Measurements from ENCODE around the gene DLGAP1.

The DLGAP1 gene

DNA sequence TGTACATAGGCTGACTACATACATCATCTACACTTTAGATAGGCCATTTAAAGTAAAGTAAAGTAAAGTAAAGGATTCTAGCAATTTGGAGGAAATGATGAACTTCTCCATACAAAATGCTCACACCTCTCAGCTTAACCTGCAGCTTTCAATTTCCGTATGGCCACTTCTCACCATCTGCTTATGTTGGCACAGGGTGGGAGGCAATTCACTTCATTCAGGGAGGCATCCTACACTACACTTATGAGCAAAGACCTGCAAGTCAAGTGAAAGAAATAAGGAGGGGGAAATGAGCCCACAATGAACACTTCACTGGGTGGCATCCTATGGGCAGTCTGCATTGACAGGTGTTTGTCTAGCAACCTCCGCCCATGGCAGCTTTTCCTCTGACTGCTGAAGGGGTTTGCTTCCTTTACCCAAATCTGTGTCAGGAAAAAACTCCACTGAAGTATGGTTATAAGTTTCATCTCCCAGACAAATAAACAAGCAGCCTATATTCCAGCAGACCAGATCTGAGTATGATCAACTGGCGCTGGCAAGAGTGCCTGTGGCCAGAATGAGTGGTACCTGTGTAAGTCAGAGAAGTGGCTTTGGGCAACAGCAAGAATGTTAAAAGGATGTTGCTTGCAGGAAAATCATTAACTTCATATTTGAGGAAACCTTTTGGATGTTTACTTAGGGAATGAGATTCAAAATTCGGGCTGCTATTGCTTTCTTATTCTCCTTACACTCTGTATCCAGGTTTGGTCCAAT, 556.1 kb downstream of the DLGAP1 start:
- no peak for DNase-seq (ENCODE audit: low read depth)

DNA sequence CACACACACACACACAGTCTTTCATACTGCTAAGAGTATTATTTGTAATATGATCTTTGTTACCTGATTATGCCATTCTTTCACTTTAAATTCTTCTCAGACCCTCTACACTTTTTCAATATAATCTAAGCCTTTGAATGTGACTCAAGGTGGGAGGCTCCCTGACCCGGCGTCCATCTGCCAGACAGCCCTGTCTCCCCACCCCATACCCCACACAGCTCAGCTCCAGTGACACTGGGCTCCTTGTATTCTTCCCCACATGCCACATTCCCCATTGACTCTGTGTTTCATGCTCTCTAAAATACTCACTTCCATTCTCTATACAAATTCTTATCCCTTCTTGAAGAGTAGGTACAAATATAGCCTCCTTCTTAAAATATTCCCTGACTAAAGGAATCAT, 563.0 kb downstream of the DLGAP1 start:
- no peak for DNase-seq (ENCODE audit: low read depth)

DNA sequence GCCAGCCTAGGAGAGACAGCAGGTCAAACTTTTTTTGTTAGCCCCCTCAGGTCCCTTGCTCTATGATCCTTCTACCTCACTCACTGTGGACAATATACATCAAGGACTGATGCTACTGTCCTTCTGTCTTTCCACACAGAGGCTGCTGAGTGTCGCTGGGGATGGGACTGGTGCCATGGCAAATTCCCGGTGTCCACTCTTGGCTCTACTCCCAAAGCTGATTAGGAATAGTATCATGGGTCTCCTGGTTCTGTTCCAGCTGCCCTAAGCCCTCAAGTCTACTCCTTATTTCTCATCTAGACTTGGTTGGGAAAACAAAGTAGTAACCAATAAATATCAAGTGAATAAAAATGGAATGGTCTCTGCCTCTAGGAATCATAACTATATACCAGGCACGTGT, 563.9 kb downstream of the DLGAP1 start:
- no peak for DNase-seq (ENCODE audit: low read depth)

DNA sequence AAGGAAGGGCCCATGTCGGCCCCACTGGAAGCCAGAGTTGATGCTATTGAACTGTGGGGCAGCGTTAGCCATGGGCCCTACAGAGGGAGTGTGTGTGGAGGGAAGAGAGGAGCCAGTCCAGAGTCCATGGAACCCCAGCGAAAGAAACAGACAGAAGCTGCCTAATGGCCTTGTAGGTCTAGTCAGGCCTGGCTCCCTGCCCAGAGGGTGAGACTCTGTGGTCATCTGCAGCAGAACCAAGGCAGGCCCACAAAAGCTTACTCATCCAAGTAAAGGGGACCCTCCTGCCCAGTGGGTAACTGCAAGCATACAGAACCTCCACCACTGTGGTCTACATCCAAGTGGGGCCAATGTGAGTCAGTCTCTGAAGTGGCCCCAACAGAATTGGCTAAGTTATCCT, 565.3 kb downstream of the DLGAP1 start:
- DNase-seq (ENCODE audit: low read depth), result peak; percentile 37

DNA sequence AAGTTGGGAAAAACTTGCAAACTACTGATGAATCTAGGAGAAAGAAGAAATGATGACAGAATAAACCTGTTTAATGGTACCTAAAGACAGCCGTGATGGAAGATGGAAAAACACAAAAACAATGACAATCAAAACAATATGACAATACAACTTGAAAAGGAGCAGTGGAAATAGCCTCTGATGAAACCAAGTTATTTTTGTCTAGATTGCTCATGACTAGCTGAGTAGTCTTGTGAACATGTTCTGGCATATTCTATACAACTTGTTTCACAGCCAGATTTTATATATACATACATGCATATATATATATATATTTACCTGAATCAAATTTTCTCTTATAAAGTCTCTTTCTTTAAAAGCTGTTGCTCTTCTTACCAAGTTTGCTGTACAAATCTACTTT, 566.0 kb downstream of the DLGAP1 start:
- DNase-seq (ENCODE audit: low read depth), result no peak

DNA sequence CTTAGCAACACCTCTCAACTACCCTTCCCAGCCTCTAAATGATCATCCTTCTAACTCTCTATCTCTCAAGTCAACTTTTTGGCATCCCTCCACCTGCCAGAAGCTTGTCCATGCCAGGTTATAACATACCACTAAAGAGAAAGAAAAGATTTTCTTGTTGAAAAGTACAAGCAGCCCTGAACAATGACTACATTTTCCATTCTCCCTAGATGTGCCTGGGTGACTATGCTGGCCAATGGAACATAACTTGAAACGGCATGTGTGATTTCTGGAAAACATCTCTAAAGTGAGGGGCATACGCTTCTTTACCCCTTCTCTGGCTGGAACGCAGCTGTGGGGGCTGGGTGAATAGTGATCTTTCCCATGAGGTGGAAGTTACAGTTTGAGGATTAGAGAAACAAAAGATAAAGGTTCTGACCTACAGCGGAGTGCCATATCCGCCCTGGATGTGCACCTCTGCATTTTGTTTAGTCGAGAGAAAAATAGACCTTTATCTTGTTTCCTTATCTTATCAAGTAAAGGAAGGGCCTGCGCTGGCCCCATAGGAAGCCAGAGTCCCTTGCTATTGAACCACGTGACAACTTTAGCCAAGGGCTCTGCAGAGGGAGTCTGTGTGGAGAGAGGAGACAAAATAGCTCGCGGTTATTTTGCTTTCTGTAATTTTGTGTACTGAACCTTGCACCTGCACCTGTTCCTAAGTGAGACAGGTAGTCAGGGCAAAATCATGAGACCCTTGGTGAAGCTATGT, 568.4 kb downstream of the DLGAP1 start:
- no peak for DNase-seq (ENCODE audit: low read depth)

DNA sequence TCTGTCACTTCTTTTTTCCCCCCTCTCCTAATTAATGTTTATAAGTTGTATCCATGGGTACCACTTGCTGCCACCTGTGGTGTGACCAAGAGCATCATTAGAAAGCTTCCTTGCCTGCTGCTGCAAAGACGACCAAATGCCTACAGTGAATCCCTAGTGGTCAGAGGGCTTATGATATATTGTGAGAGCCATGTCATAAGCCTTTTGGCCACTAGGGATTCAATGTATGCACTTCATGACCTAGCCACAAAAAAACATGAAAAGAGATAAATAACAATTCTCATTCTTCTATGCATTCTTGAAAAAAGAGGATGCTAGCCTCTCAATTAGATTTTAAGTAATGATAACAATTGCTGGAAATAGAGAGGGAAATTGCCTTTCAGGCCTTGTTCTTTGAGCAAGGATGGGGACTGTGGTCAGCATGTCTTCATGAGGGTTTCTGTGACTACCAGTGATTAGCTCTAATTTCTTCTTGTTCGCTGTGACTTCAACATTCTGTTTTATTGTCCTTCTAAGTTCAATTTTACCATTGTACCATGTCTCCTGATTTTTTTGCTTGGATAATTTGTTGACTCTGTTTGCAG, 569.8 kb downstream of the DLGAP1 start:
- no peak for DNase-seq (ENCODE audit: low read depth)

DNA sequence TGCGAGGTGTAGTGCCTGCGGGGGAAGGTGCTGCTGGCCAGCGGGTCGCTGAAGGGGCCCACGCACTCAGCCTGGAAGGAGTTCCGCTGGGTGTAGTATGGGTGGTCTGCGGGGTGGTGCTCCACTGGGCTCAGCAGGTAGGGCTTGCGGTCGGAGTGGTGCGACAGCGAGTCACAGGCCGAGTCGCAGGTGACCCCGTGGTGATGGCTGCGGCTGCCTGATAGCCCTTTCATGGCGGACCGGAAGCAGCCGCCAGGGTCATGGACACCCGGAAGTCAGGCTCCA, 575.3 kb downstream of the DLGAP1 start:
- DNase-seq (ENCODE audit: low read depth), result no peak

DNA sequence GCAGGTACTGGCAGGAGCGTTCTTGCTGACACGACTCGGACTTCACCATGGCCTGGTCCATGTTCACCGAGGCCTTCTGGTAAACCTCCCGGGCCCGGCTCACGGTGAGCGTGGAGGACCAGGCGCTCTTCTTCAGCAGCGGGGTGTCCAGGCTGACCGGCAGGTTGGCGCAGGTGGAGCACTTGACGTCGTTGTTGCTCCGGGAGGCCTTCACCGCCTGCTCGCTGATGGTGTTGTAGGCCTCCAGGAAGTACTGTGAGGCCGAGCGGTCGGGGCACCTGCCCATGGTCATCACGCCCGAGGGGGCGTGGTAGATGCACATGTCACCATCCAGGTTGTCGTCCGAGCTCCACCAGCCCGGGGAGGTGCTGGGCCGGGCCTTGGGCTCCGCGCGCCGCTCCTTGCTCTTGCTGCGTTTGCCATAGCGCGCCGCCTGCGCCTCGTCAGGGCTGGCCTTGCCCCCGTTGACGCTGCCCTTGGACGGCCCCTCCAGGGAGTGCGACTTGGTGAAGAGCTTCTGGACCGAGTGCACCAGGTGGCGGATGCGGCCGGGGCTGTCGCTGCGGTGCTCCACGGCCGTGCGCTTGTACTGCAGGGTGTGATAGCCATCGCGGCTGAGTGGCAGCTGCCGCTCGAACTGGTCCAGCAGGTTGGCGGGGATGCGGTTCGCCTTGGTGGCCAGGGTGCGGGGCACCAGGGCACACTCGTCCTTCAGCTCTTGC, 575.8 kb downstream of the DLGAP1 start:
- no peak for DNase-seq (ENCODE audit: low read depth)

DNA sequence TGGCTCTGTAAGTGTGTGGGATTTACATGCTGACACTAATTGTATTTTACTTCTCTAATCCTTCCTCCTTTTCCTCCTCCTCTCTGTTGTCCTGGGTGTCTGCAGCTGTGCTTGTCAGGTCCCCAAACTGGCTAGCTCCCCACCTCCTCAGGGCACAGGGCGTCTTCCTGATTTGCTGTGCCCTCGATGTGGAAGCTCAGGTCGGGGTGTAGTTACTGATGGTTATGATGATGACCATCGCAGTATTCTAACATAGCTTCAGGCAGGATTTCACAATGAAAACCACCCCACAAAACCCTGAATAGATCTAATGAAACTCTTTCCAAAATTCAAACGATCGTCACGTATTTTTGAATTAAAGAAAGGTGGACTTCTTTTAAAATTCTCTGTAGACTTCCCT, 576.7 kb downstream of the DLGAP1 start:
- no peak for DNase-seq (ENCODE audit: low read depth)

DNA sequence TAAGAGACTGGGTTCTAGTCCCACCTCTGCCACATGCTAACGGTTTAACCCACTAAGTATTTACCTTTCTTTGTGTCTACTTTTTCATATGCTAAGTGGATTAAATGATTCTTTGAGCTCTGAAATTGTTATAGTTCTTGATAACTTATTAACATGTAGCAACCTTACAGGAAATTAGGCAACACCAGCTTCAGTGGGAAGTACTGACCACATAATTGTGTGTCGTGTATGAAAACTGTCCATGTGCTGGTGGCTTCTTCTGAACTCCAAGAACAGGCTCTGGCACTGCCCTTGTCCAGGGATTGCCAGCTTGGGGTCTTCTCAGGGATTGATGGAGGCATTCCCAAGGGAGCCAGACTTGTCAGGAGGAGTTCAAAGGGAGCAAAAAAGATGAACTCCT, 577.4 kb downstream of the DLGAP1 start:
- DNase-seq (ENCODE audit: low read depth), result no peak

DNA sequence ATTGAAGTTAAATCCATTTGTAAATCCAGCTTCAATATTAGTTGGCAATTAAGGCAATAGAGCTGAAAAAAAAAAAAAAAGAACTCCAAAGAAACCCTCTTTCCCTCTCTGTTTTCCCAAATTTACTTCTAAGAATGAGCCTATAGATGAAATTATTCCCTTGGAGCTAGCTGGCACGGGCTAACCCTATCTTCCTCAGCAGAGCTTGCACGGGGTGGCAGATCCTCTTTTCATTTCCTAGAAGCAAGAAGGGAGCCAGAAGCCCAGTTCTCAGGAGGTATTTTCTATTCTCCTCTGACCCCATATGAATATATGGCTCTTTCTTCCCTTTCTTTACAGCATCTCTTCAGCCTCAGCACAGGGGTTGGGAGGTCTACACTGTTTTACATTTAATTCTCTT, 579.1 kb downstream of the DLGAP1 start:
- no peak for DNase-seq (ENCODE audit: low read depth)

DNA sequence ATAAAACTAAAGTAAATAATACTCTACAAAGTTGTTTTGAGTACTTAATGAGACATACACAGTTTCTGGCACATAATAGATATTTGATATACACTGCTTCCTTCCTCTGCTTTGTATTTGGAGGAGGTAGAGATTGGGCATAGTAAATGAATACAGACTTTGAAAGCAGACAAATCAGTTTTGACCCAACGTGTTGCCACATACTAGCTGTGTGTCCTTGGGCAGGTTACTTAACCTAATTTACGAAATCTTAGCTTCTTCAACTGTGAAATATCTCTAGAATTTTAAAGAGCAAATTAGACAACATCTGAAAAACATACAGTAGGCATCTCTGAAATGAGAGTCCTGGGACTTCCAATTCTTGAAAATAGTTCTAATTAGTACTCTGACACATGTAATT, 579.7 kb downstream of the DLGAP1 start:
- DNase-seq (ENCODE audit: low read depth), result no peak

DNA sequence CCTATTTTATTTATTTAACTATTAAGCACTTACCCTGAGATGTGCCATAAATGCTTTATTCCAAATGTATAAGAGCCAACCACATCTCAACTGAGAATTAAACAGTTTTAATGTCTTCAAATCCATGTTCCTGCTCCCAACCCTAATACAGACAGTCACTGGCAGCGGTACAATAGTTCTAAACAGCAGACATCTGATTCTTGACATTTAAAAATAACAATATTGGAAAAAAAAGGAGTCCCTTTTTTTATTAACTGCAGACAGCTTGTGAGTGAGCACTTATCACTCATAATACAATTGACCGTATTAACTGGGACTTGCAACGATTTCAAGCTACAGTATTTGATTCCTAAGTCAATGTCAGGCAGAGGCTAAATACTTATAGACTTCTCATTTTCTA, 580.5 kb downstream of the DLGAP1 start:
- DNase-seq (ENCODE audit: low read depth), result no peak

DNA sequence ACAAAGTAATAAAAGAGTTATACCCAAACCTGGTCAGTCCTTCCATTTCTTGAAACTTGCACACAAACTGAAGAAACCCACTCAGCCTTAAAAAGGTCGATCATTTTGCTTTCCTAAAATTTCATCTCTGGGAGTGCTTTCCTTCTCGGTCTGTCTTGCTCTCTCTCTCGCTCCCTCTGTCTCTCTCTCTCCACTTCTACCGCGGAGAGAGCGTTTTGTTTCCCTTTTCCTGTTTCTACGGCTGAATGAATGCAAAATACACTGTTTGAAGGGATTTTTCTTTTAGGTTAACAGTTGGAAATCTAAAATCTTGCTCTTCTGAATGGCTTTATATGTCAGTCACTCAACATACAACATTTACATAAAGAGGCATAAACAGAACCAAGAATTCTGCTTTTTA, 581.0 kb downstream of the DLGAP1 start:
- DNase-seq (ENCODE audit: low read depth), result no peak

DNA sequence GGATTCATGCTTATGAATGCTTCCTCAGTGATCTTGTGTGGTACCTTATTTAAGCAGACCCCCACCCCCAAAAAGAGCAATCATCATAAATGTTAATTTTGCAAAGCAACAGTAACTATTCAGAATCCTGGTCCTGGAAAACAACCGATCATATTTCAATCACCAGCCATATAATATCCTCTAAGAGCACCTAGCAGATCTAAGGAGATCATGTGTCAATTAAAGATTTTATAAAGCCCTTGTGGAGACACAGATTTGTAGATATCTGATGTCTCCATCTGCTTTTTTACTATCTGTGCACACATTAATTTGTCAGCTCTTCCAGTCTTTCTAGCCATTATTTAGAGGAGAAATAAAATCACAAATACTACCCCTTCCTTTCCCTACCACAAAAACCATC, 581.4 kb downstream of the DLGAP1 start:
- no peak for DNase-seq (ENCODE audit: low read depth)

DNA sequence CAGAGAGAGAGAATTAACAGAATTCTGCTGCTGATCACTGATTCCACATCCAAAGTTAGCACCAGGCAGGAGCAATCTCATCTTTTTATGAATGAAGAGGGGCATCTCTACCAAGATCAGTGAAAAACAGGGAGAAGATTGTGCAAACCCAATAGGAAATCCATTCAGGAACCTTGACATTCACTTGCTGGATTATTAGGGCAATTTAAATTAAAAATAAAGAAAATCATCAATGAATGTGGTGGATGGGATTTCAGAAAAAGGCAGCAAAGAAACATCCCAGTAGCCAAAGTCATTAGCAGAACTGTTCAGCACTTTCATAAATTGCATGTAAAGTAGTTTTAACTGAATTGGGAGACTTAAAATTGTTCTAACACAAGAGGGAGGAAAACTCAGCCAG, 581.9 kb downstream of the DLGAP1 start:
- DNase-seq (ENCODE audit: low read depth), result no peak

DNA sequence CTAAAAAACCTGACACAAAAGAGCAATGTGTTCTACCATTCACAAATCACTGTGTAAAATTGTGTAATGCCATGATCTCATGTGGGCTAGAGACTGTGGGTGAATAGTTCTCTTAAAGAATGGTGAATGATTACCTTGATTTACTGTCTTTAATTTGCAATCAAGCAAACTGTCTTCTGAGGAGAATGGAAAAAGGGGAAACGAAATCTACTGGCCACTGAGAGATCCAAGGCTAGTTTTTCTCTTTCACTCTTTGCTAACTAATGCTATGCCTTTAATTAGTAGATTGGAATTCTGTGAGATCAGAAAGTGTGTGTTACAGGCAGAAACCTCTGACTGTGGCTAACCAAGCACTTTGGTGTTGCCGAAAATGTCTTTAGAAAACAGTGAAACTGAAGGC, 582.5 kb downstream of the DLGAP1 start:
- DNase-seq (ENCODE audit: low read depth), result no peak

DNA sequence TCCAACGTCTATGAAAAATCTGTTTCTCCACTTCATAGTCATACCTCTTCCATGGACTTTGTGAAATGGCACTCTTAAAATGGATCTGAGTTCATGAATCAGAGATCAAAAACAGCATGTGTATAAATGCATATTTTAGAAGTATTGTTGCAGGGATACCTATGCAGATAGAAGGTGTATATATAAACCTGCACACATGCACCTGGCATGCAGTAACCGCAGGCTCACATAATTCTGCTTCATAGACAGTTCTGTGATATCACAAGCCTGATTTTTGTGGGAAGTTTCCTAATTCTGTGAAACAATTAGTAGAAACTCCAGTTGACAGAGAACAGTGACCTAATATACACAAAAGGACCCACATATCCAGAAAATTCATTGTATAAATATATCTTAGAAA, 583.4 kb downstream of the DLGAP1 start:
- DNase-seq (ENCODE audit: low read depth), result no peak

DNA sequence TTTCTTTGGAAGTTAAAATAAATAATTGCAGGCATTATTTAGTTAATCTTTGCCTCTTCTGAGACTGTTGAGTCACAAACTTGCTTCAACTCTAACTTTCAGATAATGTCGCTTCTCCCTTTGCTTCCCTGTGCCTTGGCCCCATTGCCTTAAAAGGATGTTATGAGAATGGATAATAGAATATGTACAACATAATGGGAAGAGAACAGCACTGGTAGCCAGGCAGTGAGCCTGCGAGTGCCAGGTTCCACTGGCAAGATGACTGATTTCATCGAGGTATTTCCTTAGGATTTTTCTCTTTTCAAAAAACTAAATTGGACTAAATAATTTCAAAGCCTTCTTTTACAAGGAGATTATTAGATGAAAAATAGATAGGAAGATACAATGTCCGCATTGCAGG, 584.2 kb downstream of the DLGAP1 start:
- no peak for DNase-seq (ENCODE audit: low read depth)

DNA sequence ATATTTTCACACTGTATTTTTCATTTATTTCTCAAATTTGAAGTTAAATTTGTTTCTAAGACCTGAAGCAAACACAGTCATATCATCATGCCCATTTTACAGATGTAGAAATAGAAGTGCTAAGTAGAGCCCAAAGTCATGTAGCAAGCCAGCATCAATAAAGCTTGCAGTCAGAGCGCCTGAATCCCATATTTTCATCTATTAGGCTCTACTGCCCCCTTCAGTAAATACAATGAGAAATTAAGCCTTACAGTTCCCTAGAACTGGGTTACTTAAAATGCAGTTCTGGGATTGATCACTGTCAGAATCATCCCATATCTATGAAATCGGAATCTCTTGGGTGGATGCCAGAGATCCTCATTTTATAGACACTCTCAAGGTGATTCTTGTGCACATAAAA, 585.3 kb downstream of the DLGAP1 start:
- peak; percentile 47 for DNase-seq (ENCODE audit: low read depth)

DNA sequence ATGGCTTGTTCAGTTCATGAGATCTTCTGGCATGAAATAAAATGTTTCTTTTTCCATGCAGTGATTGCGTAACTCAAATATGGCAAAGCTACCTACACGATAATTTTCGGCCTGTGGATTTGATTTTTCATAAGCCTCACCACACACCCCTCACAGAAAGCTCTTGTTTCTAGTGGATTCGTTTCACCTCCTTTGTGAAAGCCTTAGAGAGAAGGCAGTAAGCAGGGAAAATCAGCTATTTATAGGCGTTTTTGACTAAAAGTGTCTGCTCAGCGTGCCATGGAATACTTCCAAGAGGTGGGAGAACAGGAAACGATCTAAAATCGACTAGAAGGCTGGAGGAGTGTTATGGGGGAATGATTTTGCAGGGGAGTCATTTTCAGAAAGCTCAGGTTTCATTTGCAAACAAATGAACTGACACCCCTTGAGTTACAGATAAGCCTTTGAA, 587.2 kb downstream of the DLGAP1 start:
- DNase-seq (ENCODE audit: low read depth), result no peak

DNA sequence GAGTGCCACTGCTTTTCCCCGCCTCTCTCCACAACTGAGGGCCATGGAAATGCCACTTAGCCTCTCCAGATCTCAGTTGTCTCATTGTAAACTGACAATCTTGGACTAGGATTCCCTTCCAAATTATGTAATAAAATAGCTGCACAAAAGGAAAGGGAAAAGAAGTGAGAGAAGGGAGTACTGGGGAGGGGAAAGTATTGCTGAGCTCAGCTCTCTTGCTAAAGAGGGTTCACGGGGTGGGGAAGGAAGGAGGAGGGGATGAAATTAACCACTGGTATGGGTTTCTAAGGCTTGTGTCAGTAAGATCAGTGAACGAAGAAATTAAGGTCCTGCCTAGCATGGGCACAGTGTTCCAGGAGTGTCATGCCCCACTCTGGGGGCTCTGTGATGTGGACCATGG, 587.9 kb downstream of the DLGAP1 start:
- DNase-seq (ENCODE audit: low read depth), result no peak

Data from iris pigment epithelial cell (primary cell).